Measurements from ENCODE around the gene FANCC.

Gene FANCC

GRCh38 chr9:95116002-95116807 lies 201.3 kb downstream of the FANCC start:
- Mint-ChIP-seq H3K4me1 (no peaks in the 10 kb centered on the region), H3K4me3 (no peak overlapping the region), H3K27me3 (ENCODE audit: low read depth, poor library complexity) (peaks cover 2% of the 10 kb centered on the region), H3K27ac (peak overlapping the region; percentile 47), H3K36me3 (ENCODE audit: low read depth) (peaks cover 35% of the 10 kb centered on the region), H3K9me3 (no peaks in the 10 kb centered on the region)
- DNase-seq, result peak; percentile 17
- peak; percentile 40 for TF ChIP-seq CTCF (IDR thresholded peaks at IDR 0.05)

- H3K27ac Mint-ChIP-seq, result no peak overlapping the region
- no peak for DNase-seq
- H3K4me3 Mint-ChIP-seq, result no peak overlapping the region
- TF ChIP-seq CTCF (IDR thresholded peaks at IDR 0.05), result no peak
- H3K27me3 Mint-ChIP-seq (ENCODE audit: low read depth, poor library complexity), result peaks cover 2% of the 10 kb centered on the region
- H3K9me3 Mint-ChIP-seq, result no peaks in the 10 kb centered on the region
- no peaks in the 10 kb centered on the region for H3K4me1 Mint-ChIP-seq
- H3K36me3 Mint-ChIP-seq (ENCODE audit: low read depth), result peaks cover 35% of the 10 kb centered on the region
Measured at GRCh38 chr9:95115104-95115503, 202.4 kb downstream of the FANCC start.

- Mint-ChIP-seq H3K27ac (peak overlapping the region; percentile 40), H3K4me3 (no peak overlapping the region), H3K36me3 (ENCODE audit: low read depth) (peaks cover 48% of the 10 kb centered on the region), H3K9me3 (no peaks in the 10 kb centered on the region), H3K27me3 (ENCODE audit: low read depth, poor library complexity) (peaks cover 2% of the 10 kb centered on the region), H3K4me1 (no peaks in the 10 kb centered on the region)
- no peak for TF ChIP-seq CTCF (IDR thresholded peaks at IDR 0.05)
- DNase-seq, result no peak
Measured at GRCh38 chr9:95112436-95113280, 204.9 kb downstream of the FANCC start.

- no peak for DNase-seq
- peaks cover 2% of the 10 kb centered on the region for H3K27me3 Mint-ChIP-seq (ENCODE audit: low read depth, poor library complexity)
Measured at GRCh38 chr9:95111716-95112115, 205.8 kb downstream of the FANCC start.

GRCh38 chr9:95110921-95111525 lies 206.5 kb downstream of the FANCC start:
- TF ChIP-seq CTCF (IDR thresholded peaks at IDR 0.05), result no peak
- Mint-ChIP-seq H3K4me1 (no peaks in the 10 kb centered on the region), H3K9me3 (no peaks in the 10 kb centered on the region), H3K27ac (no peak overlapping the region), H3K27me3 (ENCODE audit: low read depth, poor library complexity) (peaks cover 2% of the 10 kb centered on the region), H3K4me3 (no peak overlapping the region), H3K36me3 (ENCODE audit: low read depth) (peaks cover 64% of the 10 kb centered on the region)
- no peak for DNase-seq

More at GRCh38 chr9:95111716-95112115, 205.8 kb downstream of the FANCC start:
- TF ChIP-seq CTCF (IDR thresholded peaks at IDR 0.05), result no peak
- Mint-ChIP-seq H3K27ac (no peak overlapping the region), H3K9me3 (no peaks in the 10 kb centered on the region), H3K4me1 (no peaks in the 10 kb centered on the region), H3K36me3 (ENCODE audit: low read depth) (peaks cover 57% of the 10 kb centered on the region), H3K4me3 (no peak overlapping the region)

Data from nephron progenitor cell (in vitro differentiated cells).